Caco-2 (cell line): ENCODE results near the gene NUDT15. TPM values are rescaled to one million over a fixed set of nuclear protein-coding genes. Genes with fewer than 3 reads are reported as not detected.
"Not testable (repeated sequence)": the region's sequence is repeated elsewhere in the genome, so short reads cannot be mapped to it uniquely, and the experiment has no call there.

Source experiments
- BruUV-seq: library from RNA; stranded (reverse); fragments of 400-500 nt; replicated peaks from 2 replicates; lab custom pipeline; 2021; lab: Mats Ljungman, UMichigan
- CTCF ChIA-PET: fragments of 300-600 bp; sonication (Branson Sonifier 250); formaldehyde crosslinking; loops from one replicate; lab custom pipeline; 2022; ENCODE audit warnings: antibody characterized with exemption; lab: Charles Lee
- POLR2A ChIA-PET: fragments of 300-600 bp; sonication (Branson Sonifier 250); formaldehyde crosslinking; loops from one replicate; lab custom pipeline; 2022; ENCODE audit warnings: antibody characterized with exemption; lab: Charles Lee
- DNase-seq, 2 experiments: peaks; one replicate each; pipeline versions ENCODE4 v3.0.0 to v3.0.0-alpha.2; 2020 to 2022
- H3K27me3 ChIP-seq: replicated peaks from 2 replicates; pipeline ENCODE4 v1.6.0; 2011; ENCODE audit warnings: low read length; ENCODE audit not compliant: control insufficient read depth, insufficient read depth
- H3K36me3 ChIP-seq: 2 replicates; pipeline ENCODE4 v1.5.1; 2011; ENCODE audit warnings: low read length; ENCODE audit not compliant: control insufficient read depth, insufficient read depth
- H3K4me1 ChIP-seq: fragments of 250-450 bp; sonication (Bioruptor Pico); 2 replicates; pipeline ENCODE4 v1.5.1; 2020; ENCODE audit warnings: mild to moderate bottlenecking
- H3K4me3 ChIP-seq: 2 replicates; pipeline ENCODE4 v1.5.1; 2011; ENCODE audit warnings: low read depth, mild to moderate bottlenecking, control low read depth, low read length
- H3K9me3 ChIP-seq: fragments of 250-450 bp; sonication (Bioruptor Pico); 2 replicates; pipeline ENCODE4 v1.5.1; 2020; ENCODE audit warnings: mild to moderate bottlenecking, moderate library complexity
- H3K27ac Mint-ChIP-seq: one replicate; pipeline ENCODE4 v1.8.0; 2022; ENCODE audit warnings: mixed read lengths; ENCODE audit not compliant: unreplicated experiment
- H3K27me3 Mint-ChIP-seq: one replicate; pipeline ENCODE4 v1.8.0; 2022; ENCODE audit warnings: mixed read lengths; ENCODE audit not compliant: insufficient read depth, unreplicated experiment
- H3K36me3 Mint-ChIP-seq: one replicate; pipeline ENCODE4 v1.8.0; 2022; ENCODE audit warnings: mild to moderate bottlenecking, mixed read lengths; ENCODE audit not compliant: insufficient read depth, unreplicated experiment
- H3K4me1 Mint-ChIP-seq: one replicate; pipeline ENCODE4 v1.8.0; 2022; ENCODE audit warnings: low read depth, mixed read lengths; ENCODE audit not compliant: unreplicated experiment
- H3K4me3 Mint-ChIP-seq: one replicate; pipeline ENCODE4 v1.8.0; 2022; ENCODE audit warnings: mild to moderate bottlenecking, moderate library complexity, mixed read lengths; ENCODE audit not compliant: unreplicated experiment
- H3K9me3 Mint-ChIP-seq: one replicate; pipeline ENCODE4 v1.8.0; 2022; ENCODE audit warnings: mixed read lengths; ENCODE audit not compliant: unreplicated experiment
- CTCF ChIP-seq, 2 experiments: fragments of 200-600 bp in 1 of 2; IDR thresholded peaks; 1 replicate in 1 of 2; 2 replicates in 1 of 2; pipeline versions ENCODE4 v1.5.1 to v1.8.0; 2011 to 2022; ENCODE audit warnings: antibody characterized with exemption in 1 of 2, control low read depth in 1 of 2, inconsistent platforms in 1 of 2, low read depth in 1 of 2, low read length in 1 of 2, mild to moderate bottlenecking in 1 of 2, moderate library complexity in 1 of 2; ENCODE audit not compliant: insufficient read depth in 1 of 2, severe bottlenecking in 1 of 2, unreplicated experiment in 1 of 2
- intact Hi-C: fragments of 100-400 bp; cut with micrococcal nuclease; formaldehyde crosslinking; loops from one replicate; pipeline ENCODE4 v1.10.0; 2022; ENCODE audit not compliant: unreplicated experiment
- total RNA-seq: library from RNA; stranded (reverse); gene quantifications from 2 replicates; pipeline ENCODE4 v1.2.3, GENCODE V29; 2022

NUDT15 gene
- total RNA-seq, 1 experiment from 2014 or later = 36.0 TPM

DNA sequence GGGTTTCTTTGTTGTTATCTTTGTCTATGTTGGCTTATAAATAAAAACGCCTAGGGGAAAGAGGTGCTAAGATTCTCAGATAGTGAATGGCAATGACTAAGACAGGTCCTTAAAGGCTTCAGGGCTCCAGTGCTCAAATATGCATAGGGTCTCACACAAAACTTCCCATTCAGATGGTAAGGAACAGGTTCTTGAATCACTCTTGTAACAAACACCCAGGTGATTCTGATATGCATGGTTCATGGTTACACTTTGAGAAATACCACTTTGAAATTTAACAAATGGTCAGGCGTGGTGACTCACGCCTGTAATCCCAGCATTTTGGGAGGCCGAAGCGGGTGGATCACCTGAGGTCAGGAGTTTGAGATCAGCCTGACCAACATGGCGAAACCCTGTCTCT, 17.1 kb downstream of the NUDT15 start:
- no peaks in the 10 kb centered on the region for H3K9me3 ChIP-seq
- peaks cover 7% of the 10 kb centered on the region for H3K4me1 Mint-ChIP-seq
- no peak for TF ChIP-seq CTCF (IDR thresholded peaks at IDR 0.05; ENCODE audit: insufficient read depth in 1 of 2, low read depth in 1 of 2, low read length in 1 of 2, severe bottlenecking in 1 of 2, unreplicated experiment in 1 of 2)
- no peaks in the 10 kb centered on the region; the same call in none of the 2 replicates for H3K36me3 ChIP-seq
- H3K36me3 Mint-ChIP-seq = peaks cover 37% of the 10 kb centered on the region
- H3K27me3 ChIP-seq = no peaks in the 10 kb centered on the region
- H3K9me3 Mint-ChIP-seq = peaks cover 4% of the 10 kb centered on the region
- DNase-seq = no peak
- H3K27ac Mint-ChIP-seq = no peak overlapping the region
- no peak overlapping the region for H3K4me3 ChIP-seq
- ChIA-PET POLR2A (no interaction called here), CTCF (no interaction called here)
- BruUV-seq = no TSS peak
- H3K4me3 Mint-ChIP-seq = no peak overlapping the region
- H3K4me1 ChIP-seq = no peaks in the 10 kb centered on the region
- intact Hi-C loops = no loop called here
- no peaks in the 10 kb centered on the region for H3K27me3 Mint-ChIP-seq

DNA sequence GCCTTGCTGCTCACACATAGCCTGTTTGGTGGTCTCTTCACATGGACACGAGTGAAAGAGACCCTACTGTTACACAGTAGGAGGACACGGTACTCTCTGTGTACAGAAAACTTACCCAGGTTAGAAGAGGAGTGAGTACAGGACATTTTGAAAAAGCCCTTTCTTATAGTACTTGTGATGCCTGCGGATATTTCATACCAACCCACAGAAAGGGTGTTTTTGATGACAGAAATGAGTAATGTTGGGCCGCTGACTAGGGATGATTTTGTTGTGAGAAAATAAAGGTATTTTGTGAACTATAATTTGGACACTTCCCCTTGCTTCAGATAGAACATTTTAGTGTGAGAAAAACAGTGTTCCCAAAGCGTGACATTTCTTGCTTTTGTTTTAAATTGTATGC, 18.2 kb downstream of the NUDT15 start:
- H3K27ac Mint-ChIP-seq = no peak overlapping the region
- TF ChIP-seq CTCF (IDR thresholded peaks at IDR 0.05; ENCODE audit: insufficient read depth in 1 of 2, low read depth in 1 of 2, low read length in 1 of 2, severe bottlenecking in 1 of 2, unreplicated experiment in 1 of 2) = no peak
- no peak overlapping the region for H3K4me3 Mint-ChIP-seq
- no peaks in the 10 kb centered on the region for H3K4me1 ChIP-seq
- ChIA-PET CTCF (no interaction called here), POLR2A (no interaction called here)
- intact Hi-C loops = no loop called here
- DNase-seq = no peak
- H3K36me3 Mint-ChIP-seq = peaks cover 35% of the 10 kb centered on the region
- H3K4me1 Mint-ChIP-seq = peaks cover 7% of the 10 kb centered on the region
- no peaks in the 10 kb centered on the region for H3K27me3 Mint-ChIP-seq
- no TSS peak for BruUV-seq
- no peak overlapping the region for H3K4me3 ChIP-seq
- H3K9me3 ChIP-seq = no peaks in the 10 kb centered on the region
- H3K9me3 Mint-ChIP-seq = peaks cover 9% of the 10 kb centered on the region
- H3K27me3 ChIP-seq = no peaks in the 10 kb centered on the region
- H3K36me3 ChIP-seq = no peaks in the 10 kb centered on the region; the same call in none of the 2 replicates

DNA sequence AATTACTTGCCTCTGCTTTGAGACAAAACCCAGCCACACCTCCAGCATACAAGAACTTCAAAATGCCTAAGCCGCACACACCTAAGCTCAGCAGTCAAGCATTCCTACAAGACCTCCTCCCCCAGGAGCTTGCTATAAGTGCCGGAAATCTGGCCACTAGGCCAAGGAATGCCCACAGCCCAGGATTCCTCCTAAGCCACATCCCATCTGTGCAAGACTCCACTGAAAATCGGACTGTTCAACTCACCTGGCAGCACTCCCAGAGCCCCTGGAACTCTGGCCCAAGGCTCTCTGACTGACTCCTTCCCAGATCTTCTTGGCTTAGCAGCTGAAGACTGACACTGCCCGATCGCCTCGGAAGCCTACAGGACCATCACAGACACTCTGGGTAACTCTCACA, 21.0 kb downstream of the NUDT15 start:
- intact Hi-C loops, H3K27ac Mint-ChIP-seq, H3K36me3 ChIP-seq, H3K9me3 ChIP-seq, H3K4me3 Mint-ChIP-seq, H3K4me1 Mint-ChIP-seq, H3K4me1 ChIP-seq, H3K9me3 Mint-ChIP-seq, H3K4me3 ChIP-seq, H3K27me3 Mint-ChIP-seq, POLR2A ChIA-PET, CTCF ChIA-PET, BruUV-seq, DNase-seq, H3K27me3 ChIP-seq: not testable (repeated sequence)
- peaks cover 18% of the 10 kb centered on the region for H3K36me3 Mint-ChIP-seq

- H3K36me3 ChIP-seq, CTCF ChIA-PET, H3K4me1 Mint-ChIP-seq, H3K4me3 ChIP-seq, BruUV-seq, H3K9me3 Mint-ChIP-seq, H3K4me1 ChIP-seq, H3K9me3 ChIP-seq, H3K27me3 ChIP-seq, H3K4me3 Mint-ChIP-seq, H3K27ac Mint-ChIP-seq, DNase-seq, POLR2A ChIA-PET, intact Hi-C loops, H3K27me3 Mint-ChIP-seq: not testable (repeated sequence)
- peaks cover 24% of the 10 kb centered on the region for H3K36me3 Mint-ChIP-seq
These were observed 22.4 kb downstream of the NUDT15 start for GRCh38 chr13:48059951-48060350.
